DOHH2 (cell line): ENCODE measurements around the gene OR7A5.

Experiments used
- CTCF ChIP-seq: fragments of 200-600 bp; sonication (generic); IDR thresholded peaks from one replicate; pipeline ENCODE4 v1.5.1; 2014; ENCODE audit warnings: antibody characterized with exemption, mild to moderate bottlenecking, low read depth, low read length; ENCODE audit not compliant: poor library complexity, severe bottlenecking
- EZH2phosphoT487 ChIP-seq: fragments of 200-600 bp; sonication (generic); IDR thresholded peaks from 2 replicates; pipeline ENCODE4 v1.6.1; 2017; ENCODE audit warnings: borderline replicate concordance, mild to moderate bottlenecking, antibody characterized with exemption, low read length, moderate library complexity, mixed read lengths

- no peak for TF ChIP-seq EZH2phosphoT487
- no peak for TF ChIP-seq CTCF
Measured at GRCh38 chr19:14809272-14810057, 25.5 kb downstream of the OR7A5 start.
